Measurements from ENCODE around the gene FAM168B. TPM values are rescaled to one million over a fixed set of nuclear protein-coding genes. Genes with fewer than 3 reads are reported as not detected.
"Not testable (repeated sequence)": the region's sequence is repeated elsewhere in the genome, so short reads cannot be mapped to it uniquely, and the experiment has no call there.

FAM168B gene
- total RNA-seq, 1 donor from 2014 or later = 104 TPM

DNA sequence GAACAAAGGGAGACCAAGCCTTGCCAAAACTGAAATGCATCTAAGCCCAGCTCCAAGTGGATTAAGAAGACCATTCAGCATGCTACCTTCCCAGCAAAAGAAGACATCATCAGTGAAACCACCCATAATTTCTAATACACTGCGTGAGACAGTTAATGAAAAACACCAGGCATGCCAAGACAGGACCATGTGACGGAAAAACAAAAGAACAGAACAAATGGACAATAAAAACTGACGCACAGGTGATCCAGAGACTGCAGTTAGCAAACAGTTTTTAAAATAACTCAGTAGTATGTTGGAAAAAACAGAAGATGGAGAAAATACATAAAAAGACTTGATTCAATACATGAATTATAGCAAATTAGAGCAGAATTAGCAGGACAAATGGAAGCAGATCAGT, 15.3 kb downstream of the FAM168B start:
- peaks cover 49% of the 10 kb centered on the region for H3K36me3 Mint-ChIP-seq
- H3K4me1 Mint-ChIP-seq (ENCODE audit: unreplicated experiment) = peaks cover 5% of the 10 kb centered on the region
- no peak overlapping the region for H3K4me3 Mint-ChIP-seq
- H3K27ac Mint-ChIP-seq = peak overlapping the region; percentile 24
- TF ChIP-seq, protein P1, sequence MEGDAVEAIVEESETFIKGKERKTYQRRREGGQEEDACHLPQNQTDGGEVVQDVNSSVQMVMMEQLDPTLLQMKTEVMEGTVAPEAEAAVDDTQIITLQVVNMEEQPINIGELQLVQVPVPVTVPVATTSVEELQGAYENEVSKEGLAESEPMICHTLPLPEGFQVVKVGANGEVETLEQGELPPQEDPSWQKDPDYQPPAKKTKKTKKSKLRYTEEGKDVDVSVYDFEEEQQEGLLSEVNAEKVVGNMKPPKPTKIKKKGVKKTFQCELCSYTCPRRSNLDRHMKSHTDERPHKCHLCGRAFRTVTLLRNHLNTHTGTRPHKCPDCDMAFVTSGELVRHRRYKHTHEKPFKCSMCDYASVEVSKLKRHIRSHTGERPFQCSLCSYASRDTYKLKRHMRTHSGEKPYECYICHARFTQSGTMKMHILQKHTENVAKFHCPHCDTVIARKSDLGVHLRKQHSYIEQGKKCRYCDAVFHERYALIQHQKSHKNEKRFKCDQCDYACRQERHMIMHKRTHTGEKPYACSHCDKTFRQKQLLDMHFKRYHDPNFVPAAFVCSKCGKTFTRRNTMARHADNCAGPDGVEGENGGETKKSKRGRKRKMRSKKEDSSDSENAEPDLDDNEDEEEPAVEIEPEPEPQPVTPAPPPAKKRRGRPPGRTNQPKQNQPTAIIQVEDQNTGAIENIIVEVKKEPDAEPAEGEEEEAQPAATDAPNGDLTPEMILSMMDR (conservative IDR thresholded peaks at IDR 0.05) = no peak
- no peak for DNase-seq (ENCODE audit: extremely low spot score, unreplicated experiment)
- no peaks in the 10 kb centered on the region for H3K27me3 Mint-ChIP-seq
- H3K9me3 Mint-ChIP-seq = no peaks in the 10 kb centered on the region

DNA sequence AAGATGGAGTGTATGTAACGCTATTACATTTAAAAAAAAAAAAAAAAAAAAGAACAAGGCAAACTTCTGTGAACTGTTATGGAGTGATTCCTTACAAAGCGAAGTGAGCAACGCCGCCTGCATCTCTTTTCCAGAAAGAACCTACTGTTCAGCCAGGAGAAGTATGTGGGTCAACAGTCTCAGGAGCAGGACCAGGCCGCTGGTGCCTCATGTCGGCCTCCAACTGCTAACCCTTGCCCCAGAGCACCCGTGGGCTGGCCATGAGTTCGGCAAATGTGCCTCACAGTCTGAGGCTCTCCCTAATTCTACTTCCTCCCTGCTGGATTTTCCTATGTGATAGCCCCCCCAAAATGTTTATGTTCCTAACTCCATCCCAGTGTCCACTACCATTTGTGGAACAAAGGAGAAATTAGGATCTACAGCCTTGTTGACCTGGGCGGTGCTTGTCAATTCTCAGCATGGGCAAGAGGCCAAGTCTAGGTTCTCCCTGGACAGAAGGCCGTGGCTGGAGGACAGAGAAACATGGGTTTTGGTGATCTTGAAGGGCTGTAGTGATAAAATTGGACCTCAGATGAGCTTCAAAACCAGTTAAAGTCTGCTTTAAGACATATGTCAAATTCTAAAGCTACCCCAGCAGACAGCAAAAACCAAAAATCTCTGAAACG, 15.9 kb downstream of the FAM168B start:
- Mint-ChIP-seq H3K4me3 (no peak overlapping the region), H3K36me3 (peaks cover 49% of the 10 kb centered on the region), H3K9me3 (no peaks in the 10 kb centered on the region), H3K27me3 (no peaks in the 10 kb centered on the region), H3K4me1 (ENCODE audit: unreplicated experiment) (peaks cover 5% of the 10 kb centered on the region), H3K27ac (peak overlapping the region; percentile 6)
- DNase-seq (ENCODE audit: extremely low spot score, unreplicated experiment) = no peak
- TF ChIP-seq, protein P1 (conservative IDR thresholded peaks at IDR 0.05) = no peak

- Mint-ChIP-seq H3K36me3 (peaks cover 49% of the 10 kb centered on the region), H3K27ac (peak overlapping the region; percentile 46), H3K4me1 (ENCODE audit: unreplicated experiment) (peaks cover 5% of the 10 kb centered on the region), H3K4me3 (no peak overlapping the region), H3K9me3 (no peaks in the 10 kb centered on the region), H3K27me3 (no peaks in the 10 kb centered on the region)
- TF ChIP-seq, protein P1 (conservative IDR thresholded peaks at IDR 0.05) = no peak
- DNase-seq (ENCODE audit: extremely low spot score, unreplicated experiment) = no peak
Measured at GRCh38 chr2:131076707-131077106, 16.6 kb downstream of the FAM168B start.

- peaks cover 48% of the 10 kb centered on the region for H3K36me3 Mint-ChIP-seq
- H3K27ac Mint-ChIP-seq = peak overlapping the region; percentile 61
- H3K4me3 Mint-ChIP-seq; H3K4me1 Mint-ChIP-seq (ENCODE audit: unreplicated experiment); H3K27me3 Mint-ChIP-seq; H3K9me3 Mint-ChIP-seq; DNase-seq (ENCODE audit: extremely low spot score, unreplicated experiment): not testable (repeated sequence)
Measured at GRCh38 chr2:131075578-131075977, 17.7 kb downstream of the FAM168B start.

- not testable (repeated sequence) for H3K27ac Mint-ChIP-seq; H3K9me3 Mint-ChIP-seq; H3K4me3 Mint-ChIP-seq; DNase-seq (ENCODE audit: extremely low spot score, unreplicated experiment); H3K27me3 Mint-ChIP-seq
- H3K4me1 Mint-ChIP-seq (ENCODE audit: unreplicated experiment) = peaks cover 13% of the 10 kb centered on the region
- peaks cover 36% of the 10 kb centered on the region for H3K36me3 Mint-ChIP-seq
Measured at GRCh38 chr2:131068172-131068571, 25.1 kb downstream of the FAM168B start.

GRCh38 chr2:131067465-131068125, 25.7 kb downstream of the FAM168B start:
- DNase-seq (ENCODE audit: extremely low spot score, unreplicated experiment) = no peak
- H3K9me3 Mint-ChIP-seq = no peaks in the 10 kb centered on the region
- H3K36me3 Mint-ChIP-seq = peaks cover 36% of the 10 kb centered on the region
- no peak overlapping the region for H3K4me3 Mint-ChIP-seq
- peaks cover 13% of the 10 kb centered on the region for H3K4me1 Mint-ChIP-seq (ENCODE audit: unreplicated experiment)
- H3K27ac Mint-ChIP-seq = no peak overlapping the region
- H3K27me3 Mint-ChIP-seq = no peaks in the 10 kb centered on the region
- TF ChIP-seq, protein P1 (conservative IDR thresholded peaks at IDR 0.05) = no peak

Measured in type B pancreatic cell (in vitro differentiated cells).